Activated naive CD8-positive, alpha-beta T cell treated with anti-CD3 and anti-CD28 coated beads, Interleukin-2, amount 10 ng/mL, durations not matched to agents 7 days and 5 days (primary cell): Measurements from ENCODE around the gene DCTN1. TPM values are rescaled to one million over a fixed set of nuclear protein-coding genes. Genes with fewer than 3 reads are reported as not detected.

Experiments
- ATAC-seq: fragments of 150-1000 bp; cut with Tn5 transposase; one replicate; pipeline ENCODE4 v1.10.0; 2021; ENCODE audit warnings: low read depth, moderate library complexity
- POLR2A ChIA-PET: fragments of 350-600 bp; sonication (Branson Sonifier 250); formaldehyde crosslinking; loops from one replicate; lab custom pipeline; 2021; ENCODE audit warnings: antibody characterized with exemption; lab: Charles Lee
- DNase-seq: peaks from one replicate; pipeline ENCODE4 v3.0.0; 2021
- H3K27ac Mint-ChIP-seq: one replicate; pipeline ENCODE4 v1.8.0; 2022; ENCODE audit warnings: mild to moderate bottlenecking, mixed read lengths
- H3K27me3 Mint-ChIP-seq: one replicate; pipeline ENCODE4 v1.8.0; 2022; ENCODE audit warnings: mild to moderate bottlenecking, moderate library complexity, mixed read lengths
- H3K36me3 Mint-ChIP-seq: one replicate; pipeline ENCODE4 v1.8.0; 2021; ENCODE audit warnings: mild to moderate bottlenecking, mixed read lengths
- H3K4me1 Mint-ChIP-seq: one replicate; pipeline ENCODE4 v1.8.0; 2021; ENCODE audit warnings: mixed read lengths
- H3K4me3 Mint-ChIP-seq: one replicate; pipeline ENCODE4 v1.8.0; 2022; ENCODE audit warnings: mild to moderate bottlenecking, moderate library complexity, mixed read lengths
- H3K9me3 Mint-ChIP-seq: one replicate; pipeline ENCODE4 v1.8.0; 2021; ENCODE audit warnings: mixed read lengths
- total RNA-seq, 2 experiments: library from RNA; stranded (reverse); gene quantifications; one replicate each; pipeline ENCODE4 v1.2.3, GENCODE V29; 2021

The DCTN1 gene
- total RNA-seq, 2 experiments from 2014 or later = 111 to 113 TPM

GRCh38 chr2:74374509-74375205, 5.5 kb downstream of the DCTN1 start:
- Mint-ChIP-seq H3K9me3 (no peaks in the 10 kb centered on the region), H3K27me3 (no peaks in the 10 kb centered on the region), H3K36me3 (peaks cover 12% of the 10 kb centered on the region), H3K4me1 (peaks cover 25% of the 10 kb centered on the region), H3K27ac (no peak overlapping the region), H3K4me3 (no peak overlapping the region)
- ATAC-seq = no peak
- no peak for DNase-seq
- POLR2A ChIA-PET = interaction anchor here (0.5 kb wide), 1 partner anchor 189 kb away, joined by 3 read pairs; no protein-coding TSS in a partner anchor

GRCh38 chr2:74373985-74374384, 6.1 kb downstream of the DCTN1 start:
- no peak for DNase-seq
- H3K9me3 Mint-ChIP-seq = no peaks in the 10 kb centered on the region
- H3K27me3 Mint-ChIP-seq = no peaks in the 10 kb centered on the region
- peaks cover 24% of the 10 kb centered on the region for H3K4me1 Mint-ChIP-seq
- no peak overlapping the region for H3K4me3 Mint-ChIP-seq
- H3K27ac Mint-ChIP-seq = peak overlapping the region; percentile 19
- no peak for ATAC-seq
- POLR2A ChIA-PET = interaction anchor here (0.5 kb wide), 1 partner anchor 189 kb away, joined by 3 read pairs; no protein-coding TSS in a partner anchor
- H3K36me3 Mint-ChIP-seq = peaks cover 15% of the 10 kb centered on the region

GRCh38 chr2:74373221-74373676, 6.9 kb downstream of the DCTN1 start:
- ATAC-seq (no peak), DNase-seq (no peak)
- Mint-ChIP-seq H3K36me3 (peaks cover 17% of the 10 kb centered on the region), H3K4me1 (peaks cover 19% of the 10 kb centered on the region), H3K27me3 (no peaks in the 10 kb centered on the region), H3K27ac (no peak overlapping the region), H3K9me3 (no peaks in the 10 kb centered on the region), H3K4me3 (no peak overlapping the region)
- POLR2A ChIA-PET = no interaction called here

GRCh38 chr2:74372674-74373073, 7.4 kb downstream of the DCTN1 start:
- H3K9me3 Mint-ChIP-seq = no peaks in the 10 kb centered on the region
- H3K27ac Mint-ChIP-seq = no peak overlapping the region
- H3K4me1 Mint-ChIP-seq = peaks cover 15% of the 10 kb centered on the region
- peaks cover 18% of the 10 kb centered on the region for H3K36me3 Mint-ChIP-seq
- H3K27me3 Mint-ChIP-seq = no peaks in the 10 kb centered on the region
- POLR2A ChIA-PET = no interaction called here
- ATAC-seq (no peak), DNase-seq (no peak)
- H3K4me3 Mint-ChIP-seq = no peak overlapping the region

- no peaks in the 10 kb centered on the region for H3K9me3 Mint-ChIP-seq
- peaks cover 11% of the 10 kb centered on the region for H3K4me1 Mint-ChIP-seq
- H3K36me3 Mint-ChIP-seq = peaks cover 21% of the 10 kb centered on the region
- no peaks in the 10 kb centered on the region for H3K27me3 Mint-ChIP-seq
- H3K4me3 Mint-ChIP-seq = no peak overlapping the region
- DNase-seq = no peak
- no peak for ATAC-seq
- POLR2A ChIA-PET = no interaction called here
- H3K27ac Mint-ChIP-seq = peak overlapping the region; percentile 9
These were observed 8.7 kb downstream of the DCTN1 start for GRCh38 chr2:74371421-74371820.

- Mint-ChIP-seq H3K4me3 (no peak overlapping the region), H3K27ac (no peak overlapping the region), H3K36me3 (peaks cover 20% of the 10 kb centered on the region), H3K4me1 (peaks cover 4% of the 10 kb centered on the region), H3K27me3 (no peaks in the 10 kb centered on the region), H3K9me3 (no peaks in the 10 kb centered on the region)
- POLR2A ChIA-PET = interaction anchor here (1.0 to 1.2 kb wide), 2 partner anchors 12 to 415 kb away, joined by 3 to 4 read pairs; no protein-coding TSS in a partner anchor
- DNase-seq (no peak), ATAC-seq (no peak)
These were observed 10.1 kb downstream of the DCTN1 start for GRCh38 chr2:74369976-74370375.

GRCh38 chr2:74368499-74368898, 11.6 kb downstream of the DCTN1 start:
- H3K27me3 Mint-ChIP-seq = no peaks in the 10 kb centered on the region
- DNase-seq = no peak
- no peaks in the 10 kb centered on the region for H3K9me3 Mint-ChIP-seq
- ATAC-seq = no peak
- peaks cover 20% of the 10 kb centered on the region for H3K36me3 Mint-ChIP-seq
- no peak overlapping the region for H3K4me3 Mint-ChIP-seq
- H3K27ac Mint-ChIP-seq = no peak overlapping the region
- no peaks in the 10 kb centered on the region for H3K4me1 Mint-ChIP-seq
- POLR2A ChIA-PET = interaction anchor here (1.2 kb wide), 1 partner anchor 11 kb away, joined by 3 read pairs; no protein-coding TSS in a partner anchor

- no peak overlapping the region for H3K4me3 Mint-ChIP-seq
- POLR2A ChIA-PET = interaction anchor here (1.2 kb wide), 1 partner anchor 10 kb away, joined by 3 read pairs; no protein-coding TSS in a partner anchor
- no peaks in the 10 kb centered on the region for H3K9me3 Mint-ChIP-seq
- H3K36me3 Mint-ChIP-seq = peaks cover 20% of the 10 kb centered on the region
- no peak for DNase-seq
- H3K4me1 Mint-ChIP-seq = no peaks in the 10 kb centered on the region
- no peak for ATAC-seq
- H3K27ac Mint-ChIP-seq = no peak overlapping the region
- no peaks in the 10 kb centered on the region for H3K27me3 Mint-ChIP-seq
These were observed 12.3 kb downstream of the DCTN1 start for GRCh38 chr2:74367789-74368188.

- H3K4me1 Mint-ChIP-seq = no peaks in the 10 kb centered on the region
- H3K4me3 Mint-ChIP-seq = no peak overlapping the region
- no peak overlapping the region for H3K27ac Mint-ChIP-seq
- H3K27me3 Mint-ChIP-seq = no peaks in the 10 kb centered on the region
- no peaks in the 10 kb centered on the region for H3K9me3 Mint-ChIP-seq
- DNase-seq (no peak), ATAC-seq (no peak)
- POLR2A ChIA-PET = interaction anchor here (1.3 kb wide), 1 partner anchor 25 kb away, joined by 3 read pairs; no protein-coding TSS in a partner anchor
- H3K36me3 Mint-ChIP-seq = peaks cover 28% of the 10 kb centered on the region
These were observed 14.1 kb downstream of the DCTN1 start for GRCh38 chr2:74366036-74366435.

- Mint-ChIP-seq H3K36me3 (peaks cover 27% of the 10 kb centered on the region), H3K27ac (no peak overlapping the region), H3K9me3 (no peaks in the 10 kb centered on the region), H3K4me3 (no peak overlapping the region), H3K27me3 (no peaks in the 10 kb centered on the region), H3K4me1 (no peaks in the 10 kb centered on the region)
- DNase-seq (no peak), ATAC-seq (no peak)
- POLR2A ChIA-PET = interaction anchor here (1.3 kb wide), 1 partner anchor 27 kb away, joined by 3 read pairs; no protein-coding TSS in a partner anchor
These were observed 15.3 kb downstream of the DCTN1 start for GRCh38 chr2:74364533-74365505.

GRCh38 chr2:74361327-74361726, 18.8 kb downstream of the DCTN1 start:
- Mint-ChIP-seq H3K4me3 (no peak overlapping the region), H3K9me3 (no peaks in the 10 kb centered on the region), H3K4me1 (no peaks in the 10 kb centered on the region), H3K27me3 (no peaks in the 10 kb centered on the region), H3K27ac (no peak overlapping the region), H3K36me3 (peaks cover 13% of the 10 kb centered on the region)
- no peak for DNase-seq
- POLR2A ChIA-PET = interaction anchor here (1.2 kb wide), 1 partner anchor 20 kb away, joined by 3 read pairs; no protein-coding TSS in a partner anchor
- ATAC-seq = no peak

- Mint-ChIP-seq H3K4me1 (no peaks in the 10 kb centered on the region), H3K9me3 (no peaks in the 10 kb centered on the region), H3K27me3 (no peaks in the 10 kb centered on the region), H3K4me3 (no peak overlapping the region), H3K36me3 (peaks cover 10% of the 10 kb centered on the region), H3K27ac (no peak overlapping the region)
- ATAC-seq (no peak), DNase-seq (no peak)
- POLR2A ChIA-PET = interaction anchor here (0.7 kb wide), 1 partner anchor 11 kb away, joined by 3 read pairs; no protein-coding TSS in a partner anchor
These were observed 22.5 kb downstream of the DCTN1 start for GRCh38 chr2:74357627-74358026.

GRCh38 chr2:74349889-74350288, 30.2 kb downstream of the DCTN1 start:
- H3K27ac Mint-ChIP-seq = no peak overlapping the region
- ATAC-seq = no peak
- DNase-seq = no peak
- H3K9me3 Mint-ChIP-seq = no peaks in the 10 kb centered on the region
- no peak overlapping the region for H3K4me3 Mint-ChIP-seq
- H3K27me3 Mint-ChIP-seq = no peaks in the 10 kb centered on the region
- peaks cover 5% of the 10 kb centered on the region for H3K4me1 Mint-ChIP-seq
- POLR2A ChIA-PET = no interaction called here
- H3K36me3 Mint-ChIP-seq = no peaks in the 10 kb centered on the region
